Endothelial cell of umbilical vein (primary cell): ENCODE measurements around the gene A1CF.

Source experiments
- EZH2 ChIP-seq: IDR thresholded peaks from 2 replicates; pipeline ENCODE4 v1.6.1; 2012; ENCODE audit warnings: borderline replicate concordance, low read depth, mild to moderate bottlenecking, moderate library complexity, low read length, inconsistent platforms; ENCODE audit not compliant: severe bottlenecking
- GATA2 ChIP-seq: IDR thresholded peaks from 2 replicates; pipeline ENCODE4 v1.7.0; 2011; ENCODE audit warnings: low read depth, mild to moderate bottlenecking, moderate library complexity, mixed read lengths, low read length; ENCODE audit not compliant: insufficient read length, insufficient read depth
- POLR2A ChIP-seq: IDR thresholded peaks from 2 replicates; pipeline ENCODE4 v1.6.1; 2012; ENCODE audit warnings: low read depth, mild to moderate bottlenecking, control low read depth, low read length
- TF ChIP-seq, protein P1 (sequence below), 2 donors: IDR thresholded peaks; 1 replicate in 1 of 2; 2 replicates in 1 of 2; pipeline ENCODE4 v1.5.1; 2011; ENCODE audit warnings: low read length in 2 of 2, mild to moderate bottlenecking in 2 of 2, moderate library complexity in 2 of 2, control low read depth in 1 of 2, inconsistent platforms in 1 of 2, low read depth in 1 of 2; ENCODE audit not compliant: insufficient read depth in 1 of 2; ENCODE audit errors: extremely low read depth in 1 of 2

DNA sequence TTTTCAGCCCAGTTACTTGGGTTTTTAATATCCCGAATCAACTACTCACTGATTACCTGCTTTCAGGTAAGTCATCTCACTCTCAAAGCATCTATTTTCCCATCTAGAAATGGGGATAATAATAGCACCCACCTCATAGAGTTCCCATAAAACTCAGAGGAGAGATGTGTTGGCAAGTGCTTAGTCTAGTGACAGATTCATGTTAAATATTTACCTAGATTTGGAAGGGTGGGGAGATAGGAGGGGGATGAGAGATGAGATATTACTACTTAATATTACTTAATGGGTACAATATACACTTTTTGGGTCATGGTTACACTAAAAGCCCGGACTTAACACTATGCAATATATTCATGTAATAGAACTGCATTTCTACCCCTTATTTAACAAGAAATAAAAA lies 7.0 kb upstream of the A1CF start:
- TF ChIP-seq, protein P1, sequence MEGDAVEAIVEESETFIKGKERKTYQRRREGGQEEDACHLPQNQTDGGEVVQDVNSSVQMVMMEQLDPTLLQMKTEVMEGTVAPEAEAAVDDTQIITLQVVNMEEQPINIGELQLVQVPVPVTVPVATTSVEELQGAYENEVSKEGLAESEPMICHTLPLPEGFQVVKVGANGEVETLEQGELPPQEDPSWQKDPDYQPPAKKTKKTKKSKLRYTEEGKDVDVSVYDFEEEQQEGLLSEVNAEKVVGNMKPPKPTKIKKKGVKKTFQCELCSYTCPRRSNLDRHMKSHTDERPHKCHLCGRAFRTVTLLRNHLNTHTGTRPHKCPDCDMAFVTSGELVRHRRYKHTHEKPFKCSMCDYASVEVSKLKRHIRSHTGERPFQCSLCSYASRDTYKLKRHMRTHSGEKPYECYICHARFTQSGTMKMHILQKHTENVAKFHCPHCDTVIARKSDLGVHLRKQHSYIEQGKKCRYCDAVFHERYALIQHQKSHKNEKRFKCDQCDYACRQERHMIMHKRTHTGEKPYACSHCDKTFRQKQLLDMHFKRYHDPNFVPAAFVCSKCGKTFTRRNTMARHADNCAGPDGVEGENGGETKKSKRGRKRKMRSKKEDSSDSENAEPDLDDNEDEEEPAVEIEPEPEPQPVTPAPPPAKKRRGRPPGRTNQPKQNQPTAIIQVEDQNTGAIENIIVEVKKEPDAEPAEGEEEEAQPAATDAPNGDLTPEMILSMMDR (IDR thresholded peaks at IDR 0.05; ENCODE audit: extremely low read depth in 1 of 2, insufficient read depth in 1 of 2, low read depth in 1 of 2, low read length in 2 of 2) = no peak
- TF ChIP-seq POLR2A (no peak), EZH2 (no peak), GATA2 (no peak)
